ENCODE data around the gene TENM3.

TENM3 gene

GRCh38 chr4:182583703-182584415, 340.7 kb downstream of the TENM3 start:
- no peak for DNase-seq

DNA sequence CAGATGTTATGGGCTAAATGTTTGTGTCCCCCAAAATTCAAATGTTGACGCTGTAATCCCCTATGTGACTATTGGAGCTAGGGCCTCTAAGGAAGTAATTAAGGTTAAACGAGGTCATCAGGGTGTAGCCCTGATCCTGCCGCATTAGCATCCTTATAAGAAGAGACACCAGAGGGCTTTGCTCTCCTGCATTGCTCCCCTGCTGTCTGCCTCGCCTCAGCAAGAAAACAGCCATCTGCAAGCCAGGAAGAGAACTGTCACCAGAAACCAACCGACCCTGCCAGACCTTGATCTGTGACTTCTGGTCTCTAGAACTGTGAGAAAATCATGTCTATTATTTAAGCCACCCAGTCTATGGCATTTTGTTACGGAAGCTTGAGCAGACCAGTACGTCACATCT, 342.1 kb downstream of the TENM3 start:
- no peak for DNase-seq

DNA sequence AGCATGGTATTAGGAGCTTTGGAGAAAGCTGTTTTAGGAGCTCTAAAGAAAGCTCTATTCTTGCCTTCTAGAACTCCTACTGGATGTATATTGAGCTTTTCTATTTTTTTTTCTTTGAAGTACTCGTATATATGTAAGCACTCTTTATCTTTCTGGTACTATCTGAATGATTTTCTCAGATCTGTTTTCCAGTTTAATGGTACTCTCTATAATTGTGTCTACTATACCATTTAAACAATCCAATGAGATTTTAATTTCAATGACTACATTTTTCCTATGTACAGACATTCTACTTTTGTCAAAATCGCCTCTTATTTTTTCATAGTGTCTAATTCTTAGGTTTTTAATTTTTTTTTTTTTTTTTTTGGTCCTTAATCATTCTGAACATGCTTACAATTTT, 345.9 kb downstream of the TENM3 start:
- no peak for DNase-seq

- DNase-seq: no peak
Measured at GRCh38 chr4:182593402-182593801, 350.2 kb downstream of the TENM3 start.

GRCh38 chr4:182593864-182594263, 350.7 kb downstream of the TENM3 start:
- no peak for DNase-seq

- no peak for DNase-seq
Measured at GRCh38 chr4:182600093-182600492, 356.9 kb downstream of the TENM3 start.

GRCh38 chr4:182600856-182601255, 357.7 kb downstream of the TENM3 start:
- no peak for DNase-seq

- no peak for DNase-seq
Measured at GRCh38 chr4:182604161-182604622, 361.0 kb downstream of the TENM3 start.

DNA sequence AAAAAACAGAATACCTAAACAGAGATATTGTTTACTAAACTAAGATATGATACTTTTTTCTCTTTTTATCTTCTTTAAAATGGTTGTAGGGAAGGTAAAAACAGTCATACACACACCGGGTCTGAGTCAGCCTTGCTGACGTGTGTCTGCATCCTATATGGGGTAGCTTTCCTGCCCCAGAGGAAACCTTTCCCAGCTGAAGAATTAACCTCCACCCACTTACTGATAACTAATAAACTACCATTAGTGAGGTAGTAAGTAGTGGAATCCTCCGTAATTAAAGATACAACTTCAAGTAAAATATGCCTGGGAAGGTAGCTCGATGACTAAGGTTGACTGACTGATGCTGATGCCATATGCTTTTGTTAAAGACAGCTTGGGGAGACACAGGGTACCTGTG, 361.8 kb downstream of the TENM3 start:
- no peak for DNase-seq

DNA sequence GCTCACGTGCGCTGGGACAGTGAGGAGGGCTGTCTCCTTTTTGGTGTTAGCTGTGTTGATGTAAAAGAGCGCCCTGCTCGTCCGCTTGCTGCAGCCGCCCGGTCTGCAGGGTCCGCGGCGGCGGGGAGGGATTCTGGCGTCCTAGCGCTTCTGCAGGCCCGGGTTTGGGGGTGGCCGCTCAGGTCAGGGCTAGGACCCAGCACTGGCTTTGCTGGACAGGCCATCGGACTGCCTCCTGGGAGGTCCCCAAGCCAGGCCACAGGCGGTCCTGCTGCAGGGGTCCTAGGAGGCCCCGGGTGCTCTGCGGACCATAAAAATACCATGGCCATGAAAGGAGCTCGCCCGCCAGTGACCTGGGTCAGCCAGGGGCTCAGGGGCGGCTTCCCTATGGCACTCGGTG, 365.3 kb downstream of the TENM3 start:
- DNase-seq: no peak

- DNase-seq: no peak
Measured at GRCh38 chr4:182616476-182616875, 373.3 kb downstream of the TENM3 start.

DNA sequence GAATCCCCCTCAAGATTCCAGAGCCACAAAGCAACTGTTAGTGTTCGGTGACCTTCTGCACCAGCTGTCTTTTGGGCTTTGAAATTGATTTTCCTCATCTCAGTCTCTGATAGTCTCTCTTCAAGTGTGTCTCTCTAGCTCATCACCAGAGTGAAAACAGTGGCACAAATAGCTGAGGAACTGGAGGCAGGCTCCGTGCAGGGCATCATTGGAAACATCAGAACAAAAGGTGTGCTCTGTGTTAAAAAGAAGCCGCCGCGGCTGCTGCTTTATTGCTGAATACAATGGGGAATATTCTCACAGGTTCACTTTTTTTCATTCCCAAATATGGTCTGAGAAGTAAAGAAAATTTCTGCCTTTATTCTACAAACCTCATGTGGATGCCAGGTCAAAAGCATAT, 376.5 kb downstream of the TENM3 start:
- DNase-seq: no peak

DNA sequence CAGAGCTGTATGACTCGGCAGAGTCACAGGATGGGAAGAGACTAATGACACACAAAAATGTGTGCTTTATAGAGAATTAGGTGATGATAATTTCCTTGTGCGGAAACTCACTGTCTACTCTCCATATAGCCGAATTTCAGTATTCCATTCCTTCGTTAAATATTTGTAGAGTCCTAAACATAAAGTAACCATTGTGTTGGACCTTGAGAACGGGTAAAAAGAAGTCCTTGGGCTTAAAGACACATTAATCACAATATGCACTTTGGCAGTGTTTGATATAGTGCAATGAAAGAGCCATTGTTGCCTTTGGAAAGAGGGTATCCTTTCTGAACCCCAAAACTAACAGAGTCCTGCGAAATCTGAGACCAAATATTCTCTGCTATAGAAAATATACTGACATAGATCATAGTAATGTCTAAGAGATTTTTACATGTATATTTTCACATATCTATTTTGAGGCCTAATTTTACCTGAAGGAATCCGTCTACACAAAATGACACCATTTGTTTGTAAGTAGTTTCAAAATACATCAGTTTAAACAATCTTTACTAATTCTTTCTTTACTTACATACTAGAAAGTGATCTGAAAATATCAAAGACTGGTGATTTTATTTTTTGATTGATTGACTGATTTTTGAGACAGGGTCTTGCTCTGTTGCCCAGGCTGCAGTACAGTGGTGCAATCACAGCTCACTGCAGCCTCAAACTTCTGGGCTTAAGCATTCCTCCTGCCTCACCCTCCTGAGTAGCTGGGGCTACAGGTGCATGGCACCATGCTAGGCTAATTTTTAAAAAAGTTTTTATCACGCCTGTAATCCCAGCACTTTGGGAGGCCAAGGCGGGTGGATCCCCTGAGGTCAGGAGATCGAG, 377.1 kb downstream of the TENM3 start:
- no peak for DNase-seq

GRCh38 chr4:182624281-182624680, 381.1 kb downstream of the TENM3 start:
- DNase-seq: no peak

GRCh38 chr4:182625193-182625592, 382.0 kb downstream of the TENM3 start:
- no peak for DNase-seq

- DNase-seq: no peak
Measured at GRCh38 chr4:182627996-182628395, 384.8 kb downstream of the TENM3 start.

GRCh38 chr4:182628544-182628943, 385.3 kb downstream of the TENM3 start:
- no peak for DNase-seq

- no peak for DNase-seq
Measured at GRCh38 chr4:182629096-182629495, 385.9 kb downstream of the TENM3 start.

DNA sequence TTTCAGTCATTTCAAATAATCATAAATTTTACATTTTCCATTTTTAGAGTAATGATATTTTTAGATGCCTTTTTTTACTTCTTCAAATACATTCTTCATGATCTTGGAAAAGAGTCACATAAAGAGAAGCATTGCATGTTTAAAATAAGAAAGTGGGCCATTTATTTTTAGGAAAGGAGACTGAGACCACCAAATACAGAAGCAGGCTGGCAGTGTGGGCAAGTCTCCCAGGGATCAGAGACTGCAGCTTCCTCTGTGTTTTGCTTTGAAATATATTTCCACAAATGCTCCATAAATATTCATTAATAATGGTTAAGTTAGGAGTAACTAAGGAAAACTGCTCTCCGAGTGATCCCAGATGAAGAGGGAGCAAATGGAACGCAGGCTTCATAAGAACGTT, 397.3 kb downstream of the TENM3 start:
- no peak for DNase-seq

DNA sequence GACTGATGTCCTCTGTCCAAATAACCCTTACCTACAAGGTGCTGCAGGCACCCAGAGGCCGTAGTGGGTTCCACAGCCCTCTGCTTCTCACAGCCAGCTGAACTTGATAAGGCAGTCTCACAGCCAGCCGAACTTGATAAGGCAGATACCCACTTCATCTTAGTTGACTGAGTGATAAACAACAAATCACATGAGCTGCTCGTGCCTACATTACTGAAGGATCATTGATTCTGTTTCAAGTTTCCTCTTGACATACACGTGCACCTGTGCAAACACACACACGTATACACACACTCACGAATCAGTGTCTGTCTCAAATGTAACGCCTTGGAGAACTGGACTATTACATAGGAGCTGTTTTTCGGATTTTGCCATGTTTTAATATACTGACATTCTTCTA, 397.7 kb downstream of the TENM3 start:
- no peak for DNase-seq

GRCh38 chr4:182642831-182643230, 399.6 kb downstream of the TENM3 start:
- peak; percentile 24 for DNase-seq

- no peak for DNase-seq
Measured at GRCh38 chr4:182643801-182644682, 400.8 kb downstream of the TENM3 start.

- no peak for DNase-seq
Measured at GRCh38 chr4:182644683-182645050, 401.5 kb downstream of the TENM3 start.
